A673 (cell line): ENCODE measurements around the gene SPATA25.

Source experiments
- CTCF ChIP-seq: fragments of 300-800, 200-600 bp; sonication (generic); conservative IDR thresholded peaks from 2 replicates; pipeline ENCODE4 v1.5.1; 2017; ENCODE audit warnings: low read depth, mild to moderate bottlenecking, antibody characterized with exemption, low read length, moderate library complexity, mixed read lengths
- EZH2 ChIP-seq: fragments of 200-600 bp; sonication (generic); IDR thresholded peaks from 2 replicates; pipeline ENCODE4 v1.6.1; 2017; ENCODE audit warnings: borderline replicate concordance, low read depth, mild to moderate bottlenecking, mixed read lengths, antibody characterized with exemption, low read length; ENCODE audit not compliant: poor library complexity, severe bottlenecking

DNA sequence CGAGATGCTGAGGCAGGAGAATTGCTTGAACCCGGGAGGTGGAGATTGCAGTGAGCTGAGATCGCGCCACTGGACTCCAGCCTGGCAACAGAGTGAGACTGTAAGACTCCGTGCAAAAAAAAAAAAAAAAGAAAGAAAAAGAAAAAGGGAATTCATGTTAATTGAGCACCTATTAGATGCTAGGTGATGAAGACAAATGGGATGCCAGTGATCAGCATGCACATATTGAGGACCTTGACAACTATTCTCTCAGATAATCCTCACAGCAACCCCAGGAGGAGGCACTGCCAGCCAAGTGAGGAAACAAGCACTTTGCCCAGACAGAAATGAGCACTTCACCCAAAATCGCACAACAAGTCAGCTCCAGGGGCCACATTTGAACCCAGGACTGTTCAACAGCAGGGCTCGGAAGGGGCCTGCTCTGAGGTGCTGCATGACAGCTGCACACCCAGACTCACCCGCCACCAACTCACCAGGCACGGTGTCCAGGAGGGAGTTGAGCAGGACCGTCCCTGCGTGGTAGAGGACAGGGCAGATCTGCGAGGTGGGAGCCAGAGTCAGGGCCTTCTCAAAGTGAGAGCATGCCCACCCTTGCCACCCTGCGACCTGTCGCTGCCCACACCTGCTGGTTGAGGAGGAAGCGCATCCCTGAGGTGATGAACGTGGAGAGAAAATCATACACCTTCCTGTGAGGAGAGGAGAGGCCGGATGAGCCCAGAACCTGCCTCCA lies 20.0 kb upstream of the SPATA25 start:
- TF ChIP-seq CTCF = no peak
- no peak for TF ChIP-seq EZH2
